Panc1 (cell line): Measurements from ENCODE around the gene KBTBD8. TPM values are rescaled to one million over a fixed set of nuclear protein-coding genes. Genes with fewer than 3 reads are reported as not detected.

Experiments used
- ATAC-seq: fragments of 200-7000 bp; cut with Tn5 transposase; 2 replicates; pipeline ENCODE4 v1.9.1; 2020; ENCODE audit warnings: mild to moderate bottlenecking, moderate library complexity
- Bru-seq: library from RNA; stranded (reverse); fragments of 400-500 nt; gene quantifications from one replicate; lab custom pipeline; 2021; lab: Mats Ljungman, UMichigan
- BruChase-seq, 2 experiments: library from RNA; stranded (reverse); fragments of 400-500 nt; gene quantifications; one replicate each; lab custom pipeline; 2021; lab: Mats Ljungman, UMichigan
- BruUV-seq: library from RNA; stranded (reverse); fragments of 400-500 nt; replicated peaks from 2 replicates; lab custom pipeline; 2021; lab: Mats Ljungman, UMichigan
- CTCF ChIA-PET: fragments of 300-600 bp; sonication (Branson Sonifier 250); formaldehyde crosslinking; loops from one replicate; lab custom pipeline; 2022; ENCODE audit warnings: antibody characterized with exemption; lab: Charles Lee
- POLR2A ChIA-PET: fragments of 300-600 bp; sonication (Branson Sonifier 250); formaldehyde crosslinking; loops from one replicate; lab custom pipeline; 2022; ENCODE audit warnings: antibody characterized with exemption; lab: Charles Lee
- DNase-seq: peaks from one replicate; pipeline ENCODE4 v3.0.0-alpha.2; 2010; ENCODE audit warnings: low read depth, low spot score
- H3K27ac ChIP-seq: 2 replicates; pipeline ENCODE4 v1.5.1; 2011; ENCODE audit warnings: mild to moderate bottlenecking, low read length, inconsistent platforms
- H3K27me3 ChIP-seq: fragments of 200-500 bp; sonication (Bioruptor generic); 2 replicates; pipeline ENCODE4 v1.6.0; 2014; ENCODE audit warnings: low read length, inconsistent platforms; ENCODE audit not compliant: control insufficient read depth, insufficient read depth
- H3K36me3 ChIP-seq: fragments of 200-500 bp; sonication (Bioruptor generic); 2 replicates; pipeline ENCODE4 v1.5.1; 2014; ENCODE audit warnings: inconsistent platforms, mild to moderate bottlenecking, low read length, moderate library complexity; ENCODE audit not compliant: control insufficient read depth, insufficient read depth
- H3K4me1 ChIP-seq: 2 replicates; pipeline ENCODE4 v1.5.1; 2011; ENCODE audit warnings: inconsistent platforms, mild to moderate bottlenecking, low read length, moderate library complexity; ENCODE audit not compliant: control insufficient read depth, insufficient read depth
- H3K4me3 ChIP-seq, 2 experiments: 2 replicates each; pipeline ENCODE4 v1.5.1; 2011 to 2012; ENCODE audit warnings: low read depth in 2 of 2, low read length in 2 of 2, mild to moderate bottlenecking in 2 of 2, inconsistent platforms in 1 of 2, moderate library complexity in 1 of 2
- H3K9me3 ChIP-seq: fragments of 200-500 bp; sonication (Bioruptor generic); 2 replicates; pipeline ENCODE4 v1.5.1; 2014; ENCODE audit warnings: low read depth, mild to moderate bottlenecking, inconsistent platforms, low read length, moderate library complexity; ENCODE audit not compliant: control insufficient read depth, insufficient read depth
- POLR2AphosphoS5 ChIP-seq: IDR thresholded peaks from 2 replicates; pipeline ENCODE4 v1.6.1; 2012; ENCODE audit warnings: mild to moderate bottlenecking, low read depth, low read length, moderate library complexity
- SIN3A ChIP-seq: IDR thresholded peaks from 2 replicates; pipeline ENCODE4 v1.6.1; 2012; ENCODE audit warnings: low read depth, mild to moderate bottlenecking, low read length, moderate library complexity, borderline replicate concordance; ENCODE audit not compliant: insufficient read depth
- TCF7L2 ChIP-seq: IDR thresholded peaks from 2 replicates; pipeline ENCODE4 v1.6.1; 2011; ENCODE audit warnings: mild to moderate bottlenecking, low read depth, low read length, inconsistent platforms
- in situ Hi-C: cut with HindIII; loops from 2 replicates; pipeline ENCODE4 v1.10.0; 2016; ENCODE audit warnings: low sequenced_read_pairs, low pct_unique_long_range_greater_than_20kb
- intact Hi-C: fragments of 100-400 bp; cut with micrococcal nuclease; formaldehyde crosslinking; loops from one replicate; pipeline ENCODE4 v1.10.0; 2022; ENCODE audit not compliant: unreplicated experiment
- long read RNA-seq: library from polyadenylated mRNA; unstranded; transcript quantifications from one replicate; pipeline ENCODE4 v2.0.0, GENCODE V29; 2021; ENCODE audit not compliant: unreplicated experiment
- polyA plus RNA-seq: library from polyadenylated mRNA; unstranded; fragments of >200 nt; gene quantifications from one replicate; pipeline ENCODE4 v1.2.1, GENCODE V29; 2012; ENCODE audit warnings: missing spikeins; ENCODE audit not compliant: insufficient read length
- total RNA-seq: library from RNA; stranded (reverse); gene quantifications from one replicate; pipeline ENCODE4 v1.2.1, GENCODE V29; 2021; ENCODE audit not compliant: unreplicated experiment
- TF ChIP-seq, protein P1 (sequence below): fragments of 450-650 bp; IDR thresholded peaks from 2 replicates; pipeline ENCODE4 v1.5.1; 2017; ENCODE audit warnings: mild to moderate bottlenecking
- TF ChIP-seq, protein P2 (sequence below), 2 experiments: IDR thresholded peaks; 2 replicates each; pipeline ENCODE4 v1.6.1; 2011 to 2012; ENCODE audit warnings: low read depth in 2 of 2, control low read depth in 1 of 2, low read length in 1 of 2, mild to moderate bottlenecking in 1 of 2, moderate library complexity in 1 of 2; ENCODE audit not compliant: insufficient read depth in 1 of 2

Gene KBTBD8, protein sequence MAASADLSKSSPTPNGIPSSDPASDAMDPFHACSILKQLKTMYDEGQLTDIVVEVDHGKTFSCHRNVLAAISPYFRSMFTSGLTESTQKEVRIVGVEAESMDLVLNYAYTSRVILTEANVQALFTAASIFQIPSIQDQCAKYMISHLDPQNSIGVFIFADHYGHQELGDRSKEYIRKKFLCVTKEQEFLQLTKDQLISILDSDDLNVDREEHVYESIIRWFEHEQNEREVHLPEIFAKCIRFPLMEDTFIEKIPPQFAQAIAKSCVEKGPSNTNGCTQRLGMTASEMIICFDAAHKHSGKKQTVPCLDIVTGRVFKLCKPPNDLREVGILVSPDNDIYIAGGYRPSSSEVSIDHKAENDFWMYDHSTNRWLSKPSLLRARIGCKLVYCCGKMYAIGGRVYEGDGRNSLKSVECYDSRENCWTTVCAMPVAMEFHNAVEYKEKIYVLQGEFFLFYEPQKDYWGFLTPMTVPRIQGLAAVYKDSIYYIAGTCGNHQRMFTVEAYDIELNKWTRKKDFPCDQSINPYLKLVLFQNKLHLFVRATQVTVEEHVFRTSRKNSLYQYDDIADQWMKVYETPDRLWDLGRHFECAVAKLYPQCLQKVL
- total RNA-seq (0.98 TPM), Bru-seq, nascent RNA (percentile 36 among the genes with signal in this experiment), BruChase-seq, experiment 1, labeled RNA remaining after a 2-hour chase (percentile 50 among the genes with signal in this experiment), BruChase-seq, experiment 2, labeled RNA remaining after a 6-hour chase (percentile 32 among the genes with signal in this experiment)
- polyA plus RNA-seq = 0.40 TPM
- long read RNA-seq, full-length matches to known transcripts = 2 of 4 reads
- long read RNA-seq, partial matches to known transcripts = 1 of 4 reads
- long read RNA-seq, other reads (novel, unspliced or antisense) = 1 of 4 reads

DNA sequence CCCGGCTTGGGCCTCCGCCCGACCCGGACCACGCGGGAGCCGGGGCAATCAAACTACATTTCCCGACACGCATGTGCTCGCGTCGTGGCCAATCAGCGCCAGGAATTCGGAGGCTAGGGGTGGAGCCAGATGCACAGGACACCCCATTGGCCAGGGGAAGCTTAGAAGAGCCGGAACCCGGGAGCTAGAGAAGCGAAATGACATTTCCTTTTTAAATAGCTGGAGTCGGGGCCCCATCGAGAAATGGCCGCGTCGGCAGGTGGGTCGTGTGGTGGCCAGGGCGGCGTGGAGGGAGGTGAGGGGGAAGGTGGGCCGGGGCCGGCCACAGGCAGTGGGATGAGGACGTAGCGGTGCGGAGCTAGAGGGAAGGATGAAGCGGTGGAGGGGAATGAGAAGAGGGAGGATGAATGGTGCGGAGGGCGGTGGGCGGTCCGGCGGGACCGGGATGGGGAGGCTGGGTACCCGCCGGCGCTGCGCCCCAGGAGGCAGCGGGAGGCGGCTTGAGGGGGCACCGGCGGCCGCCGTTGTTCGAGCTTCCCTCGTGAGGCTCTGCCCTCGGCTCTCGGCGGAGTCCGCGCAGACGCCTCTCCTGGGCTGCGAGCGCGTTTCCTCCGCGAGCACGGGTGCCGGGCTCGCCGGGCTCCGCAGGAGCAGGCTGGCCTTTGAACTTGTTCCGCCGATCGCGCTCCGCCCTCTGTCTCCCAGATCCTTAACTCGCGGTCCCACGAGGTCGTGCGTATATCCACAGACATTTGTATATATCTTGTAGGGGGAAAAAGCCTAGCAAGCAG is at the start of gene KBTBD8:
Gene KBTBD8 (plus strand): TSS at position 195 of the 791 bp plus-strand sequence. CDS start 49 bp downstream, at position 244.
- no TSS peak for BruUV-seq
- H3K36me3 ChIP-seq = no peaks in the 10 kb centered on the region; the same call in none of the 2 replicates
- 0 out of 2 replicates have a peak, but pooled peaks cover 2% of the 10 kb centered on the region for H3K4me1 ChIP-seq
- peak within 1 kb of the TSS; percentile 64 to 78 for H3K4me3 ChIP-seq
- TF ChIP-seq SIN3A (no peak), TCF7L2 (peak; percentile 75)
- TF ChIP-seq, protein P1, sequence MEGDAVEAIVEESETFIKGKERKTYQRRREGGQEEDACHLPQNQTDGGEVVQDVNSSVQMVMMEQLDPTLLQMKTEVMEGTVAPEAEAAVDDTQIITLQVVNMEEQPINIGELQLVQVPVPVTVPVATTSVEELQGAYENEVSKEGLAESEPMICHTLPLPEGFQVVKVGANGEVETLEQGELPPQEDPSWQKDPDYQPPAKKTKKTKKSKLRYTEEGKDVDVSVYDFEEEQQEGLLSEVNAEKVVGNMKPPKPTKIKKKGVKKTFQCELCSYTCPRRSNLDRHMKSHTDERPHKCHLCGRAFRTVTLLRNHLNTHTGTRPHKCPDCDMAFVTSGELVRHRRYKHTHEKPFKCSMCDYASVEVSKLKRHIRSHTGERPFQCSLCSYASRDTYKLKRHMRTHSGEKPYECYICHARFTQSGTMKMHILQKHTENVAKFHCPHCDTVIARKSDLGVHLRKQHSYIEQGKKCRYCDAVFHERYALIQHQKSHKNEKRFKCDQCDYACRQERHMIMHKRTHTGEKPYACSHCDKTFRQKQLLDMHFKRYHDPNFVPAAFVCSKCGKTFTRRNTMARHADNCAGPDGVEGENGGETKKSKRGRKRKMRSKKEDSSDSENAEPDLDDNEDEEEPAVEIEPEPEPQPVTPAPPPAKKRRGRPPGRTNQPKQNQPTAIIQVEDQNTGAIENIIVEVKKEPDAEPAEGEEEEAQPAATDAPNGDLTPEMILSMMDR = no peak
- in situ Hi-C loops = no loop called here
- peak; percentile 95 for DNase-seq
- intact Hi-C loops = no loop called here
- H3K9me3 ChIP-seq = no peaks in the 10 kb centered on the region
- ChIA-PET CTCF (interaction anchor here (0.6 to 1.0 kb wide), 3 partner anchors 26 to 1963 kb away, joined by 3 to 11 read pairs (median 3); no protein-coding TSS in a partner anchor), POLR2A (no interaction called here)
- H3K27ac ChIP-seq = no peak within 1 kb of the TSS
- no peaks in the 10 kb centered on the region for H3K27me3 ChIP-seq
- peak; percentile 99 for ATAC-seq

DNA sequence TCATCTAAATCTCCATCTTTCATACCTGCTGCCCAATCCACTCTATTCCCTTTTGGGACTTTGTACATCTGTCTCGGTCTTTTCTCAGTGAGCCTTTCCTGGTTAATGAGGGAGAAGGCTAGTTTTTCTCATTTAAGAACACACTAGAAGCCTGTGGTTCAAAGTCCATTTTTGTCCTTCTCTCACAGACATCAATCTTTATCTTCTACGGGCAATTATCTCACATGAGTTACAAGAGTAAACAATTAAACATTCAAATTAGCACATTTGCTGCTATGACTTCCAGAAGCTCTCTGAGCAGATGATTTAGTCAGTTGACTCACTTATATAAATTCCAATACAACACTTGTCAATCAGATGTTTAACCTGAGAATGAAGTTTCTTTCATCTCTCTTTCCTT is 49.3 kb upstream of the KBTBD8 start:
- ChIA-PET POLR2A (no interaction called here), CTCF (no interaction called here)
- in situ Hi-C loops (no loop called here), intact Hi-C loops (no loop called here)
- Histone ChIP-seq H3K9me3 (no peaks in the 10 kb centered on the region), H3K4me3 (no peak overlapping the region), H3K4me1 (no peaks in the 10 kb centered on the region), H3K36me3 (no peaks in the 10 kb centered on the region), H3K27me3 (peaks cover 3% of the 10 kb centered on the region), H3K27ac (no peak overlapping the region)
- DNase-seq (no peak), ATAC-seq (no peak)
- TF ChIP-seq SIN3A (no peak), TCF7L2 (no peak), POLR2AphosphoS5 (no peak)
- TF ChIP-seq, protein P2, sequence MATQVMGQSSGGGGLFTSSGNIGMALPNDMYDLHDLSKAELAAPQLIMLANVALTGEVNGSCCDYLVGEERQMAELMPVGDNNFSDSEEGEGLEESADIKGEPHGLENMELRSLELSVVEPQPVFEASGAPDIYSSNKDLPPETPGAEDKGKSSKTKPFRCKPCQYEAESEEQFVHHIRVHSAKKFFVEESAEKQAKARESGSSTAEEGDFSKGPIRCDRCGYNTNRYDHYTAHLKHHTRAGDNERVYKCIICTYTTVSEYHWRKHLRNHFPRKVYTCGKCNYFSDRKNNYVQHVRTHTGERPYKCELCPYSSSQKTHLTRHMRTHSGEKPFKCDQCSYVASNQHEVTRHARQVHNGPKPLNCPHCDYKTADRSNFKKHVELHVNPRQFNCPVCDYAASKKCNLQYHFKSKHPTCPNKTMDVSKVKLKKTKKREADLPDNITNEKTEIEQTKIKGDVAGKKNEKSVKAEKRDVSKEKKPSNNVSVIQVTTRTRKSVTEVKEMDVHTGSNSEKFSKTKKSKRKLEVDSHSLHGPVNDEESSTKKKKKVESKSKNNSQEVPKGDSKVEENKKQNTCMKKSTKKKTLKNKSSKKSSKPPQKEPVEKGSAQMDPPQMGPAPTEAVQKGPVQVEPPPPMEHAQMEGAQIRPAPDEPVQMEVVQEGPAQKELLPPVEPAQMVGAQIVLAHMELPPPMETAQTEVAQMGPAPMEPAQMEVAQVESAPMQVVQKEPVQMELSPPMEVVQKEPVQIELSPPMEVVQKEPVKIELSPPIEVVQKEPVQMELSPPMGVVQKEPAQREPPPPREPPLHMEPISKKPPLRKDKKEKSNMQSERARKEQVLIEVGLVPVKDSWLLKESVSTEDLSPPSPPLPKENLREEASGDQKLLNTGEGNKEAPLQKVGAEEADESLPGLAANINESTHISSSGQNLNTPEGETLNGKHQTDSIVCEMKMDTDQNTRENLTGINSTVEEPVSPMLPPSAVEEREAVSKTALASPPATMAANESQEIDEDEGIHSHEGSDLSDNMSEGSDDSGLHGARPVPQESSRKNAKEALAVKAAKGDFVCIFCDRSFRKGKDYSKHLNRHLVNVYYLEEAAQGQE (IDR thresholded peaks at IDR 0.05; ENCODE audit: insufficient read depth in 1 of 2, low read depth in 2 of 2, low read length in 1 of 2) = no peak
- TF ChIP-seq, protein P1 = no peak
- no TSS peak for BruUV-seq
